Thoracic aorta (tissue), 2 donors: ENCODE results near the gene LIME1. TPM values are rescaled to one million over a fixed set of nuclear protein-coding genes. Genes with fewer than 3 reads are reported as not detected.
"Not testable (repeated sequence)": the region's sequence is repeated elsewhere in the genome, so short reads cannot be mapped to it uniquely, and the experiment has no call there.

ENCODE experiments used
- ATAC-seq: fragments of 150-250 bp; one replicate; pipeline ENCODE4 v1.8.0; 2017; ENCODE audit warnings: low read depth; ENCODE audit not compliant: insufficient number of reproducible peaks, low FRiP score
- DNase-seq: peaks from one replicate; pipeline ENCODE4 v3.0.0-alpha.2; 2020; ENCODE audit warnings: low spot score
- H3K27ac ChIP-seq, 2 donors: fragments of 200-600 bp; sonication (generic); 1 replicate in 1 of 2; 2 replicates in 1 of 2; pipeline ENCODE4 v1.5.1; 2016; ENCODE audit warnings: mild to moderate bottlenecking in 2 of 2, moderate library complexity in 2 of 2
- H3K27me3 ChIP-seq: fragments of 200-600 bp; sonication (generic); replicated peaks from 2 replicates; pipeline ENCODE4 v1.6.0; 2016; ENCODE audit warnings: mild to moderate bottlenecking; ENCODE audit not compliant: insufficient read depth
- H3K36me3 ChIP-seq: fragments of 200-600 bp; sonication (generic); one replicate; pipeline ENCODE4 v1.5.1; 2016
- H3K4me1 ChIP-seq, 2 donors: fragments of 200-600 bp; sonication (generic); 1 replicate in 1 of 2; 2 replicates in 1 of 2; pipeline versions ENCODE4 v1.5.1 to v1.6.0; 2016; ENCODE audit warnings: low read depth in 2 of 2, mild to moderate bottlenecking in 1 of 2; ENCODE audit not compliant: control insufficient read depth in 1 of 2
- H3K4me3 ChIP-seq: fragments of 200-600 bp; sonication (generic); 2 replicates; pipeline ENCODE4 v1.5.1; 2016; ENCODE audit warnings: mild to moderate bottlenecking
- H3K9me3 ChIP-seq: fragments of 200-600 bp; sonication (generic); 2 replicates; pipeline ENCODE4 v1.5.1; 2016
- total RNA-seq, 2 donors: library from RNA; depleted of rRNA; stranded (reverse); fragments of >200 nt; gene quantifications; one replicate each; pipeline versions ENCODE4 v1.1.0 to v1.2.3, GENCODE V29; 2016
- TF ChIP-seq, protein P1 (sequence below): fragments of 200-600 bp; sonication (generic); IDR thresholded peaks from one replicate; pipeline ENCODE4 v1.5.1; 2019; ENCODE audit warnings: antibody characterized with exemption

LIME1 gene
- total RNA-seq, 2 donors from 2014 or later = 15.6 to 26.5 TPM

DNA sequence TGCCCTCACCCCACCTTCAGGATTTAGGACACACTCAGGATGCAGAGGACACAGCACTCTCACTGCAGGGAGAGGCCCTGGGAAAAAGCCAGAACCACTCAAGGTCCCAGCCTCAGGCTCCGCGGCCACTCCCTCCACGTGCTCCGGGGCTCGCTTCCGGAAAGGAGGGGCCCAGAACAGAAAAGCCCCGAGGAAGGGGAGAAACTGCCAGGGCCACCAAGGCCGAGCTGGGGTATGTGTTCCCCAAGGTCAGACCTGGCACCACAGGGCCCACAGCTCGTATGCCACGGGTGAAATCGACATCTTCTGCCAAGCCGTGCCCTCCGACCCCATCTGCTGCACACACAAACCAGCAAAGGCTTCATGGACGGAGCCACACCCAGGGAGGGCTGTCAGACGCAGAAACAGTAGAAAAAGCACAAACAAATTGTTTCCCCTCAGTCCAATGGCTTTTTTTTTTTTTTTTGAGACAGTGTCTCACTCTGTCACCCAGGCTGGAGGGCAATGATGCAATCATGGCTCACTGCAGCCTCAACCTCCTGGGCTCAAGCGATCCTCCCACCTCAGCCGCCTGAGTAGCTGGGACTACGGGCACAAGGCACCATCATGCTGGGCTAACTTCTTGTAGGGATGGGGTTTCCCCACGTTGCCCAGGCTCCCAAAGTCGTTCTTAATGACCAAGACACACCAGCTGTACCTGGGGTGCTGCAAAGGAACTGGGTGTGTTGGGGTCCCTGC is 36.5 kb downstream of the LIME1 start:
- Histone ChIP-seq H3K4me3 (no peak overlapping the region), H3K27ac (no peak overlapping the region), H3K36me3 (no peaks in the 10 kb centered on the region), H3K4me1 (peaks cover 0 to 10% of the 10 kb centered on the region in 2 donors), H3K27me3 (no peaks in the 10 kb centered on the region), H3K9me3 (no peaks in the 10 kb centered on the region)
- TF ChIP-seq, protein P1, sequence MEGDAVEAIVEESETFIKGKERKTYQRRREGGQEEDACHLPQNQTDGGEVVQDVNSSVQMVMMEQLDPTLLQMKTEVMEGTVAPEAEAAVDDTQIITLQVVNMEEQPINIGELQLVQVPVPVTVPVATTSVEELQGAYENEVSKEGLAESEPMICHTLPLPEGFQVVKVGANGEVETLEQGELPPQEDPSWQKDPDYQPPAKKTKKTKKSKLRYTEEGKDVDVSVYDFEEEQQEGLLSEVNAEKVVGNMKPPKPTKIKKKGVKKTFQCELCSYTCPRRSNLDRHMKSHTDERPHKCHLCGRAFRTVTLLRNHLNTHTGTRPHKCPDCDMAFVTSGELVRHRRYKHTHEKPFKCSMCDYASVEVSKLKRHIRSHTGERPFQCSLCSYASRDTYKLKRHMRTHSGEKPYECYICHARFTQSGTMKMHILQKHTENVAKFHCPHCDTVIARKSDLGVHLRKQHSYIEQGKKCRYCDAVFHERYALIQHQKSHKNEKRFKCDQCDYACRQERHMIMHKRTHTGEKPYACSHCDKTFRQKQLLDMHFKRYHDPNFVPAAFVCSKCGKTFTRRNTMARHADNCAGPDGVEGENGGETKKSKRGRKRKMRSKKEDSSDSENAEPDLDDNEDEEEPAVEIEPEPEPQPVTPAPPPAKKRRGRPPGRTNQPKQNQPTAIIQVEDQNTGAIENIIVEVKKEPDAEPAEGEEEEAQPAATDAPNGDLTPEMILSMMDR = no peak
- DNase-seq = no peak
- ATAC-seq = no peak

DNA sequence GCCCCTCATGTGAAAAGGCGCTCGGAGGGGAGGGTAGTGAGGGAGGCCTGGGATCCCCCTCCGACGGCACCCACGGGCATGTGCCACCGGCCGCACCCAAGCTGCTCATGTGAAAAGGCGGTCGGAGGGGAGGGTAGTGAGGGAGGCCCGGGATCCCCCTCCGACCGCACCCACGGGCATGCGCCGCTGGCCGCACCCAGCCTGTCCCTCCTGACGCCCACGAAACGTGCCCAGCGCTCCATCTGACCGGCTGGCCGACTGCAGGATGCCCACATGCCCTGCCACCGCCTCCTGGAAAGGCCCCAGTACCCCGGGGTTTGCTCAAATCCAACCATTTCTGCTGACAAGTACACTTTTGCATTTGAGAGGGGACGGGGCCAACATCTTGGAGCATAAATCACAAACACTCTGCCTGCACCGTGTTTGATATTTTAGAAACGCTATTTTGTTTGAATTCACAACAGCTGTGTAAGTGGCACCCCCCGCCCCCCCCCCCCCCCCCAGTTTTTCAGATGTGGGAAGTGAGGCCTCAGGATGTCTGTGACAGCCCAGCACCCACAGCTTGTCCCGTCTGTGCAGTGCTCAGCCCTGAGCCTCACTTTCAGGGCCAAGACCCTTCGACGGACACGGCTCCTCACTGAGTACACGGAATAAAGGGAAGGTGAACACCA is 37.2 kb downstream of the LIME1 start:
- Histone ChIP-seq H3K27me3 (no peaks in the 10 kb centered on the region), H3K4me3 (no peak overlapping the region), H3K27ac (no peak overlapping the region), H3K4me1 (peaks cover 0 to 10% of the 10 kb centered on the region in 2 donors), H3K9me3 (no peaks in the 10 kb centered on the region), H3K36me3 (no peaks in the 10 kb centered on the region)
- ATAC-seq (no peak), DNase-seq (no peak)
- TF ChIP-seq, protein P1 = no peak

DNA sequence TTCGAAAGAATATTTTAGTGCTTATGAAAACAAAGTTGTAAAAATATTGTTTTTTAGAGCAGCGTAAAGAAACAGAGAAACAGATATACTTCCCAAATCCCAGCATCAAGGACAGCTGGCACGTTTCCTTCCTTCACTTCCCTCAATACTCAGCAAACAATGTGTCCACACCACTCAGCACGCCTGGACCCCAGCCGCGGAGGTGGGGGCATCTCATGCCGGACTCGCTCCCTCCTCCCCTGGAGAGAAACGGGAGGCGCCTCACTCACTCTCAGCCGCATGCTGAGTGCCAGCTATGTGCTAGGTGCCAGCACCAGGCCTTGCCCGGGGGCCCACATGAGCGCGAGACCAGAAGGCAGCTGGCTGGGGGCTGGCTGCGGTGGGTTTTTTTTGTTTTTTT is 37.8 kb downstream of the LIME1 start:
- Histone ChIP-seq H3K27me3 (no peaks in the 10 kb centered on the region), H3K4me3 (no peak overlapping the region), H3K9me3 (no peaks in the 10 kb centered on the region), H3K36me3 (no peaks in the 10 kb centered on the region), H3K4me1 (peaks cover 0 to 10% of the 10 kb centered on the region in 2 donors), H3K27ac (no peak overlapping the region)
- TF ChIP-seq, protein P1 = no peak
- DNase-seq (no peak), ATAC-seq (no peak)

DNA sequence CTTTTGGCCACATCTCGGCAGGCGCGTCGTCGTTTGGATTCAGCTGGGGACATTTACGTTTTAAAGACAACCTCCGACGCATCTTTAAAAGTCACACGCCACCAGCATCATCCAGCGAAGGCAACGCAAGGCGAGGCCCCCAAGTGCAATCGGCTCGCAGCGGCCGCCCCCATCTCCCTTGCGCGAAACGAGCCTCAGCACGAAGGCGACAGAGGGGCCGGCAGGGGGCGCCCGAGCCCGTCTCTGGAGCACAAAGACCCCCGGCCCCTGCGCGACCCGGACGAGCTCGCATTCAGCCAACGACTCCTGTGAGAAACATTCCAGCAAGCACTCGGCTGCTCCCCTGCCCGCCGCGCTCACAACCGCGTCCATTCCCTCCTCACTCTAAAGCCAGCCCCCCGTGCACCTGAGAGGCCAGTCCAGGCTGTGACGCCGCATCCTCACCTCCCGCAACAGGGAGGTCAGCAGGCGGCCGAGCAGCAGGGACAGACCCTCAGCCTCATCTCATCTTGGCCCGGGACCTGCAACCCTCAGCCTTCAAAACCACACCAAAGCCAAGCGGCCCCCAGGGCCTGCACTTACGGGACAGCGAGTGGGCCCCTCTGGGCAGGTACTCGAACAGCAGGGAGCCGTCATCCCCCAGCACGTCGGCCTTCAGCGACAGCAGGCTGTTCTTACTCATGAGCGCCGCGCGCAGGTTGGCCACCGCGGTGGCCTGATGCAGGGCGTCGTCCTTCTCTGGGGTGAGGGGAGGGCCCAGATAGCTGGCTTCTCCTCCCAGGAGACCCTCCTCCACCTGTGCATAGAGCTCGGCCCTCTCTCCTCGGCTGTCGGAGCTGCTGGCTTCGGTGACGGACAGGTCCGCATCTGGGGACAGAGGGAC is 38.9 kb downstream of the LIME1 start:
- Histone ChIP-seq H3K27ac (no peak overlapping the region), H3K4me3 (peak overlapping the region; percentile 49), H3K4me1 (peaks cover 0 to 10% of the 10 kb centered on the region in 2 donors), H3K9me3 (no peaks in the 10 kb centered on the region), H3K36me3 (no peaks in the 10 kb centered on the region), H3K27me3 (no peaks in the 10 kb centered on the region)
- ATAC-seq = no peak
- no peak for DNase-seq
- TF ChIP-seq, protein P1 = peak; percentile 73

DNA sequence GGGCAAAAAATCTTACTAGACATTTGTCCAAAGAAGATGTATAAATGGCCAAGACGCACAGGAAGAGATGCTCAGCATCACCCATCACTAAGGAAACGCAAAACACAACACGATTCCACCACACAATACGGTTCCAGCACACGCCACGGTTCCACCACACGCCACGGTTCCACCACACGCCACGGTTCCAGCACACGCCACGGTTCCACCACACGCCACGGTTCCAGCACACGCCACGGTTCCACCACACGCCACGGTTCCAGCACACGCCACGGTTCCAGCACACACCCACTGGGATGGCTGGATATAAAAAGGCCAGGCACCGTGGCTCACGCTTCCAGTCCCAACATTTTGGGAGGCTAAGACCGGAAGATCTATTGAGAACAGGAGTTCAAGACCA is 40.4 kb downstream of the LIME1 start:
- DNase-seq, H3K36me3 ChIP-seq, H3K4me3 ChIP-seq, H3K4me1 ChIP-seq, H3K27me3 ChIP-seq, H3K9me3 ChIP-seq, H3K27ac ChIP-seq, ATAC-seq: not testable (repeated sequence)
